22Rv1 (cell line): ENCODE results near the gene PSMB5.

Experiments
- H3K27ac ChIP-seq: fragments of 450-650 bp; 2 replicates; pipeline ENCODE4 v1.5.1; 2017
- CTCF ChIP-seq: fragments of 450-650 bp; IDR thresholded peaks from 2 replicates; pipeline ENCODE4 v1.5.1; 2017; ENCODE audit warnings: mild to moderate bottlenecking
- ZFX ChIP-seq: fragments of 450-650 bp; IDR thresholded peaks from 2 replicates; pipeline ENCODE4 v1.6.1; 2017; ENCODE audit warnings: antibody characterized with exemption, borderline replicate concordance

PSMB5 gene

GRCh38 chr14:22982477-22983245 is 52.0 kb downstream of the PSMB5 start, which contains the start of gene AJUBA:
Gene AJUBA (minus strand): TSS chr14:22982551. CDS start chr14:22982266, 285 bp downstream.
- H3K27ac ChIP-seq = peak within 1 kb of the TSS; percentile 74
- no peak for TF ChIP-seq ZFX
- no peak for TF ChIP-seq CTCF

GRCh38 chr14:22981876-22982476 is 52.7 kb downstream of the PSMB5 start:
- TF ChIP-seq CTCF = no peak
- no peak for TF ChIP-seq ZFX
- H3K27ac ChIP-seq = peak overlapping the region; percentile 74

GRCh38 chr14:22981090-22981875 is 53.4 kb downstream of the PSMB5 start:
- H3K27ac ChIP-seq = no peak overlapping the region
- TF ChIP-seq CTCF (no peak), ZFX (no peak)

GRCh38 chr14:22980672-22981089 is 54.0 kb downstream of the PSMB5 start:
- TF ChIP-seq CTCF (no peak), ZFX (no peak)
- H3K27ac ChIP-seq = no peak overlapping the region

GRCh38 chr14:22979748-22980392 is 54.8 kb downstream of the PSMB5 start:
- peak overlapping the region; percentile 68; the same call in 1 of the 2 replicates for H3K27ac ChIP-seq
- TF ChIP-seq CTCF = no peak
- no peak for TF ChIP-seq ZFX

DNA sequence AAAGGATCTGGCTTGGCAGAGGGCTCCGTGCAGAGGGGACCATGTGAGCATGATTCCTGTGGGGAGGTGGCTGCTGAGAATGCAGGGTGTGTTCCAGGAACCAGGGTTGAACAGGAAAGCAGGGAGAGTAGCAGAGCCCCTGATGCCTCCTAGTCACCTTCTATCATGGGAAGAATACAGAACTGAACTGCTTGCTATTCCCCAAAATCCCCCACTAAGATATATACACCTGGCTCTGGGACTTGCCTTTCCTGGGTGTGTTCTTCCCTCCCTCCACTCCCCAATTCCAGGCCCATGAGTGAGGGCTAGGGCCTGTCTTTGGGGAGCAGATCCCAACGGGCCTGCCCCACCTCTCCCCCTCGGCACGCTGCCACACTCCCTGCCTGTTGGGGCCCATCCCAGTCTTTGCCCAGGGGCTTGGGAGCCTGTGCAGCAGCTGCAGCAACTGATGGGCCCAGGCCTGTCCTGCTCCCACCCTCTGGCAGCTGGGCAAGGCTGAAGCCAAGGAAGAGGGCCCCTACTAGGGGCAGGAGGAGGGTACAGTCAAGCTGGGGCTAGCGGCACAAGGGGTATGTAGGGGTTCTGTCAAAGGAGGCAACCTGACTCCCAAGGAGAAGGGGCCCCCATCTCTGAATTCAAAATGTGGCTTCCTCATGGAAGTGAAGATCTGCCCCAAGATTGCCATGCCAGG is 55.6 kb downstream of the PSMB5 start:
- no peak for TF ChIP-seq ZFX
- TF ChIP-seq CTCF = no peak
- H3K27ac ChIP-seq = peak overlapping the region; percentile 68
